Suprapubic skin (tissue), 4 donors: Measurements from ENCODE around the gene CLCN6. TPM values are rescaled to one million over a fixed set of nuclear protein-coding genes. Genes with fewer than 3 reads are reported as not detected.

Source experiments
- DNase-seq, 2 donors: peaks; one replicate each; pipeline ENCODE4 v3.0.0-alpha.2; 2019; ENCODE audit warnings: low spot score in 2 of 2
- H3K27ac ChIP-seq: fragments of 200-600 bp; sonication (generic); one replicate; pipeline ENCODE4 v1.5.1; 2019
- H3K27me3 ChIP-seq: fragments of 200-600 bp; sonication (generic); one replicate; pipeline ENCODE4 v1.5.1; 2019
- H3K36me3 ChIP-seq: fragments of 200-600 bp; sonication (generic); one replicate; pipeline ENCODE4 v1.5.1; 2019
- H3K4me1 ChIP-seq: fragments of 200-600 bp; sonication (generic); one replicate; pipeline ENCODE4 v1.5.1; 2019
- H3K4me3 ChIP-seq: fragments of 200-600 bp; sonication (generic); one replicate; pipeline ENCODE4 v1.5.1; 2019; ENCODE audit warnings: mild to moderate bottlenecking
- H3K9me3 ChIP-seq: fragments of 200-600 bp; sonication (generic); one replicate; pipeline ENCODE4 v1.5.1; 2019
- EP300 ChIP-seq: sonication (generic); formaldehyde crosslinking; IDR thresholded peaks from one replicate; pipeline ENCODE4 v1.6.1; 2017; ENCODE audit warnings: antibody characterized with exemption
- POLR2A ChIP-seq, 2 donors: fragments of 450-650 bp; IDR thresholded peaks; one replicate each; pipeline ENCODE4 v1.6.1; 2017; ENCODE audit warnings: antibody characterized with exemption in 2 of 2, mild to moderate bottlenecking in 2 of 2, moderate library complexity in 2 of 2
- POLR2AphosphoS5 ChIP-seq, 3 donors: sonication (generic); formaldehyde crosslinking; IDR thresholded peaks; one replicate each; pipeline ENCODE4 v1.6.1; 2017; ENCODE audit warnings: antibody characterized with exemption in 3 of 3
- WGBS: methylation state at CpG from one replicate; pipeline ENCODE4 v1.1.5; 2018; 5-methylcytosine and 5-hydroxymethylcytosine counted together
- total RNA-seq, 4 donors: library from RNA; depleted of rRNA; stranded (reverse); fragments of >200 nt; gene quantifications; one replicate each; pipeline ENCODE4 v1.1.0, GENCODE V29; 2016
- TF ChIP-seq, protein P1 (sequence below), 2 donors: fragments of 200-600 bp in 1 of 2; fragments of 450-650 bp in 1 of 2; sonication (generic) in 1 of 2; IDR thresholded peaks; one replicate each; pipeline ENCODE4 v1.5.1; 2016 to 2019; ENCODE audit warnings: antibody characterized with exemption in 2 of 2, mild to moderate bottlenecking in 1 of 2, moderate library complexity in 1 of 2

The CLCN6 gene
- total RNA-seq, 4 donors from 2014 or later, result 6.2 to 22.5 (median 10.2) TPM

GRCh38 chr1:11858968-11859871, 53.2 kb downstream of the CLCN6 start:
- no peak overlapping the region for H3K4me3 ChIP-seq
- no peaks in the 10 kb centered on the region for H3K9me3 ChIP-seq
- no peaks in the 10 kb centered on the region for H3K36me3 ChIP-seq
- no peak for DNase-seq
- peaks cover 63% of the 10 kb centered on the region for H3K27me3 ChIP-seq
- peaks cover 8% of the 10 kb centered on the region for H3K4me1 ChIP-seq
- TF ChIP-seq POLR2AphosphoS5 (IDR thresholded peaks at IDR 0.05) (no peak), EP300 (no peak), POLR2A (IDR thresholded peaks at IDR 0.05) (no peak)
- TF ChIP-seq, protein P1, sequence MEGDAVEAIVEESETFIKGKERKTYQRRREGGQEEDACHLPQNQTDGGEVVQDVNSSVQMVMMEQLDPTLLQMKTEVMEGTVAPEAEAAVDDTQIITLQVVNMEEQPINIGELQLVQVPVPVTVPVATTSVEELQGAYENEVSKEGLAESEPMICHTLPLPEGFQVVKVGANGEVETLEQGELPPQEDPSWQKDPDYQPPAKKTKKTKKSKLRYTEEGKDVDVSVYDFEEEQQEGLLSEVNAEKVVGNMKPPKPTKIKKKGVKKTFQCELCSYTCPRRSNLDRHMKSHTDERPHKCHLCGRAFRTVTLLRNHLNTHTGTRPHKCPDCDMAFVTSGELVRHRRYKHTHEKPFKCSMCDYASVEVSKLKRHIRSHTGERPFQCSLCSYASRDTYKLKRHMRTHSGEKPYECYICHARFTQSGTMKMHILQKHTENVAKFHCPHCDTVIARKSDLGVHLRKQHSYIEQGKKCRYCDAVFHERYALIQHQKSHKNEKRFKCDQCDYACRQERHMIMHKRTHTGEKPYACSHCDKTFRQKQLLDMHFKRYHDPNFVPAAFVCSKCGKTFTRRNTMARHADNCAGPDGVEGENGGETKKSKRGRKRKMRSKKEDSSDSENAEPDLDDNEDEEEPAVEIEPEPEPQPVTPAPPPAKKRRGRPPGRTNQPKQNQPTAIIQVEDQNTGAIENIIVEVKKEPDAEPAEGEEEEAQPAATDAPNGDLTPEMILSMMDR (IDR thresholded peaks at IDR 0.05), result no peak
- no peak overlapping the region for H3K27ac ChIP-seq
- WGBS, result 9% methylated on average over 8 of the region's 53 CpGs

- Histone ChIP-seq H3K9me3 (no peaks in the 10 kb centered on the region), H3K27me3 (peaks cover 63% of the 10 kb centered on the region), H3K4me3 (no peak overlapping the region), H3K27ac (no peak overlapping the region), H3K36me3 (no peaks in the 10 kb centered on the region), H3K4me1 (peaks cover 8% of the 10 kb centered on the region)
- 73% methylated on average over 2 of the region's 2 CpGs for WGBS
- TF ChIP-seq POLR2AphosphoS5 (IDR thresholded peaks at IDR 0.05), result no peak
- TF ChIP-seq EP300, result no peak
- TF ChIP-seq POLR2A (IDR thresholded peaks at IDR 0.05), result no peak
- TF ChIP-seq, protein P1 (IDR thresholded peaks at IDR 0.05), result no peak
- no peak for DNase-seq
Observed at GRCh38 chr1:11860083-11860482, 54.1 kb downstream of the CLCN6 start.

GRCh38 chr1:11860587-11860986, 54.6 kb downstream of the CLCN6 start:
- peaks cover 8% of the 10 kb centered on the region for H3K4me1 ChIP-seq
- DNase-seq, result no peak
- no peak overlapping the region for H3K4me3 ChIP-seq
- H3K9me3 ChIP-seq, result no peaks in the 10 kb centered on the region
- WGBS, result 59% methylated on average over 1 of the region's 1 CpG
- H3K36me3 ChIP-seq, result no peaks in the 10 kb centered on the region
- H3K27ac ChIP-seq, result no peak overlapping the region
- no peak for TF ChIP-seq POLR2AphosphoS5 (IDR thresholded peaks at IDR 0.05)
- no peak for TF ChIP-seq EP300
- TF ChIP-seq POLR2A (IDR thresholded peaks at IDR 0.05), result no peak
- TF ChIP-seq, protein P1 (IDR thresholded peaks at IDR 0.05), result no peak
- H3K27me3 ChIP-seq, result peaks cover 63% of the 10 kb centered on the region

DNA sequence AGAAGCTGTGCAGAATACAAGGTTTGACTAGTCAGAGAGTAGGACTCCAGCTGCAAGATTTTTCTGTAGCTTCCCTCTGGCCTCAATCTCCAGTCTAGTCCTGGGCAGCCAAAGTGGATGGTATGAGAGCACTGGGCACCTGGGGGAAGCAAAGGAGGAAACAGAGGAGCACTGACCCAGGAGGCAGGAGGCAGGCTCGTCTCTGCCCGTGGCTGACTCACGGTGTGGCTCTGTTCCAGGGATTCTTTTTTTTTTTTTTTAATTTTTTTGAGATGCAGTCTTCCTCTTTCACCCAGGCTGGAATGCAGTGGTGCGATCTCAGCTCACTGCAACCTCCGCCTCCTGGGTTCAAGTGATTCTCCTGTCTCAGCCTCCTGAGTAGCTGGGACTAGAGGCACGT, 56.9 kb downstream of the CLCN6 start:
- H3K36me3 ChIP-seq, result no peaks in the 10 kb centered on the region
- peaks cover 8% of the 10 kb centered on the region for H3K4me1 ChIP-seq
- no peak overlapping the region for H3K27ac ChIP-seq
- WGBS, result 32% methylated on average over 6 of the region's 6 CpGs
- no peak for TF ChIP-seq EP300
- TF ChIP-seq, protein P1 (IDR thresholded peaks at IDR 0.05), result no peak
- no peak for TF ChIP-seq POLR2AphosphoS5 (IDR thresholded peaks at IDR 0.05)
- no peak for TF ChIP-seq POLR2A (IDR thresholded peaks at IDR 0.05)
- H3K9me3 ChIP-seq, result no peaks in the 10 kb centered on the region
- DNase-seq, result no peak
- peaks cover 45% of the 10 kb centered on the region for H3K27me3 ChIP-seq
- H3K4me3 ChIP-seq, result no peak overlapping the region

GRCh38 chr1:11868331-11868980, 62.5 kb downstream of the CLCN6 start:
- peaks cover 1% of the 10 kb centered on the region for H3K4me1 ChIP-seq
- WGBS, result 85% methylated on average over 13 of the region's 13 CpGs
- H3K36me3 ChIP-seq, result no peaks in the 10 kb centered on the region
- H3K4me3 ChIP-seq, result no peak overlapping the region
- no peaks in the 10 kb centered on the region for H3K9me3 ChIP-seq
- TF ChIP-seq POLR2AphosphoS5 (IDR thresholded peaks at IDR 0.05) (no peak), EP300 (no peak), POLR2A (IDR thresholded peaks at IDR 0.05) (no peak)
- TF ChIP-seq, protein P1 (IDR thresholded peaks at IDR 0.05), result no peak
- DNase-seq, result no peak
- peaks cover 6% of the 10 kb centered on the region for H3K27me3 ChIP-seq
- H3K27ac ChIP-seq, result no peak overlapping the region
